AG04449 (cell line): ENCODE measurements around the gene CEP78.

Experiments
- CTCF ChIA-PET: fragments of 350-600 bp; formaldehyde crosslinking; extraction: SDS; loops from one replicate; lab custom pipeline; 2021; ENCODE audit warnings: antibody characterized with exemption; lab: Yijun Ruan, JAX
- POLR2A ChIA-PET: fragments of 400-600, 350-600 bp; formaldehyde crosslinking; extraction: SDS; loops from one replicate; lab custom pipeline; 2020; ENCODE audit warnings: antibody characterized with exemption, inconsistent platforms; lab: Yijun Ruan, JAX
- DNase-seq: peaks from one replicate; pipeline ENCODE4 v3.0.0-alpha.2; 2010; ENCODE audit warnings: low read depth, low spot score
- H3K4me3 ChIP-seq: 2 replicates; pipeline ENCODE4 v1.5.1; 2011; ENCODE audit warnings: low read depth, mild to moderate bottlenecking, control low read depth, low read length
- TF ChIP-seq, protein P1 (sequence below): IDR thresholded peaks from one replicate; pipeline ENCODE4 v1.5.1; 2011; ENCODE audit warnings: mild to moderate bottlenecking, moderate library complexity, low read length, control low read depth, inconsistent platforms; ENCODE audit not compliant: insufficient read depth; ENCODE audit errors: missing control alignments

CEP78 gene

DNA sequence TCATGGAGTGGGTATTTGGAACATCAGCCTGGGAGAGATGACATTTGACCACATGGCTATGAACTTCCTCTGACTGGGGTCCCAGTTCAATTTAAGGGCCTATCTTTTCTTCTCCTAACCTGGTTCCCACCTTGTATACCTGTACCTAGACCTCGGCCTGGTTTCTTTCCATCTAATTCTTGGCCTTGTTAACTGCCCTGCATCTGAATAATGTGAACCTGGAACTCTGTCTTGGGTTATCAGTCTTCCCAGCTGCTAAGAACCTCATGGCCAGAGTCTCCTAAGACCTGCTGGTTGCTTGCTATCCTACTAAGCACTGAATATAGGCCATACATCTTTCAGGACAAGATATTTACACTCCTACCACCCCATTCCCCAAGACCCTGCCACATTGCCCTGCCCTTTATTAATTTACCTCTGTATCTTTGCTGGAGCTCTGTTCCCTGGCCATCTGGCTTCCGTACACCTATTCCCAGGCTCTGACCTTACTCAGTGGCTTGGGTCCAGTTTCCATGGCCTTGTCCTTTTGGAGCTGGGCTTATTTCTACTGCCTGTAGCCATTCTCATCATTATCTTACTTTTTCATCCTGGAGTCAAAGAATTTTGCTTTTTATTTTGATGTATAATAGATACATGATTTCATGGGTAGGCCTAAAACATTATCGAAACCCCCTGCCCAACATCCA is 67.6 kb downstream of the CEP78 start:
- DNase-seq = no peak
- ChIA-PET CTCF (interaction anchor here (1.2 kb wide), 1 partner anchor 10 kb away, joined by 4 read pairs; no protein-coding TSS in a partner anchor), POLR2A (no interaction called here)
- TF ChIP-seq, protein P1, sequence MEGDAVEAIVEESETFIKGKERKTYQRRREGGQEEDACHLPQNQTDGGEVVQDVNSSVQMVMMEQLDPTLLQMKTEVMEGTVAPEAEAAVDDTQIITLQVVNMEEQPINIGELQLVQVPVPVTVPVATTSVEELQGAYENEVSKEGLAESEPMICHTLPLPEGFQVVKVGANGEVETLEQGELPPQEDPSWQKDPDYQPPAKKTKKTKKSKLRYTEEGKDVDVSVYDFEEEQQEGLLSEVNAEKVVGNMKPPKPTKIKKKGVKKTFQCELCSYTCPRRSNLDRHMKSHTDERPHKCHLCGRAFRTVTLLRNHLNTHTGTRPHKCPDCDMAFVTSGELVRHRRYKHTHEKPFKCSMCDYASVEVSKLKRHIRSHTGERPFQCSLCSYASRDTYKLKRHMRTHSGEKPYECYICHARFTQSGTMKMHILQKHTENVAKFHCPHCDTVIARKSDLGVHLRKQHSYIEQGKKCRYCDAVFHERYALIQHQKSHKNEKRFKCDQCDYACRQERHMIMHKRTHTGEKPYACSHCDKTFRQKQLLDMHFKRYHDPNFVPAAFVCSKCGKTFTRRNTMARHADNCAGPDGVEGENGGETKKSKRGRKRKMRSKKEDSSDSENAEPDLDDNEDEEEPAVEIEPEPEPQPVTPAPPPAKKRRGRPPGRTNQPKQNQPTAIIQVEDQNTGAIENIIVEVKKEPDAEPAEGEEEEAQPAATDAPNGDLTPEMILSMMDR = no peak
- no peak overlapping the region for H3K4me3 ChIP-seq

DNA sequence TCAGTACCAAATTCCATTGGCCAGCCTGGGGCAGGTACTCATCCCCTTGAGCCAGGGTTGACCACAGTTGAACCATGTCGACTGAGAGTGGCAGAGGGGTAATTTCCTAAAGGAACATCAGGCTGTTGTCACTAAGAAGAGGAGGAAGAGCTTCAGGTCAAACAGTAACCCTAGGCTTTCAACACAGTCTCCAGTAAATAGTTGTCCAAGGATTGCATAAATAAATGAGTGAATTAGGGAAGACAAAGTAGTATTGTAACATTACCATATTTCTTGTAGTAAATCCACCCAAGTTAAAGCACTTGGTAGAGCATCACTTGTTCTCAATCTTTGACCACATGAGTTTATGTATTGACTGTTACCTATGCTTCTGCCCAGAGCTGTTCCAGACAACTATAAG is 68.5 kb downstream of the CEP78 start:
- POLR2A ChIA-PET = interaction anchor here (1.9 kb wide), 2 partner anchors 7 to 10 kb away, joined by 7 to 9 read pairs; partner anchors contain the start of gene PSAT1
- CTCF ChIA-PET = no interaction called here
- DNase-seq = no peak
- H3K4me3 ChIP-seq = no peak overlapping the region
- TF ChIP-seq, protein P1 = no peak

DNA sequence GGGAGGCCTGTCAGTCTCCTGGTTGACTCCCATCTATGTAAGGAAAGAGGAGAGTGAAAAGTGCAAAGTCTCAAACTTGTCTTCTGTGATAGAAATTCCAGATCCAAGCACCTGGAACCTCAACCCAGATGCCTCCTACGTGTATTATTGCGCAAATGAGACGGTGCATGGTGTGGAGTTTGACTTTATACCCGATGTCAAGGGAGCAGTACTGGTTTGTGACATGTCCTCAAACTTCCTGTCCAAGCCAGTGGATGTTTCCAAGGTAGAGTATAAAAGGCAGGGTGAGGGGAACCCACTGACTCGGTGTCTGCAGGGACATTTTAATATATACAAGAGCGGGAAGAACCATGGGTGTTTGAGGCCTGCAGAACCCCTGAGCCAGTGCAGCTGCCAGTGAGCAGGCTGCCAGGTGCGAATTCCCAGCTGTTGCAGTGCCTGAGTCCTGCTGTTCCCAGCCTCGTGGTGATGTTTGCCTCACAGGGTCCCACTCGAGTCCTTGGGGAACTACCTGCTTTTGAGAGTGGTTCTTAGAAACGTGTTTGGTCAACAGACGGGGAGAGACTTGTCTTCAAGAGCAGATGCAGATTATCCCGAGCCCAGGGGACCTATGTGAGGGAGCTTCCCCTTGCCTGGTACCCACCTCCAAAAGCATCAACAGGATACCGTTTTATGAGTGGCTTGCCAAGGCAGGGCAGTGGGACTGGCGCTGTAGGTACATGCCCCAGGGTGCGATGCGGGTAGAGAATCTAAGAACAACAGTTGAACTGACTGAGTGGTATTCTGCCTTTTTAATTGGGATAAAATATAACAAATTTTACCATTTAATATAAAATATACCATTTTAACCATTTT is 70.6 kb downstream of the CEP78 start:
- POLR2A ChIA-PET = interaction anchor here (0.6 to 1.9 kb wide), 2 partner anchors 9 to 1373 kb away, joined by 3 to 9 read pairs; partner anchors contain the start of gene PSAT1
- CTCF ChIA-PET = no interaction called here
- DNase-seq = no peak
- TF ChIP-seq, protein P1 = no peak
- H3K4me3 ChIP-seq = no peak overlapping the region

DNA sequence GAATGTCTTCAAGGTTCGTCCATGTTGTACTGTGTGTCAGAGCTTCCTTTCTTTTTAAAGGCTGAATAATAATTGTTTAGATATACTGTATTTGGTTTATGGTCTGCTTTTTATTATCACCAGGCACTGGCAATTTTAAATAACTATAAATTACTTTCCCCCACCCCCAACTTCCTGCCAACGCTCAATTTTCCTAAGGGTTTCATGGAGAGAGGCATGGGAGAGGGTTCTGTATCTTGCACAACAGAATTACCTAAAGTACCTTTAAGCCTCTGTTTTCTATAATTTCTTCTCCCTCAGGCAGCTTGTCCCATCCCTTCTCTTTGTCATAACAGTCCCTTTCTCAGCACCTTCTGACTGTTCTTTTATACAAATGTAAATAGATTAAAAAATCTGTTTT is 71.5 kb downstream of the CEP78 start:
- H3K4me3 ChIP-seq = no peak overlapping the region
- POLR2A ChIA-PET = interaction anchor here (2.4 kb wide), 1 partner anchor 9 kb away, joined by 13 read pairs; the partner anchor contains the start of gene PSAT1
- TF ChIP-seq, protein P1 = no peak
- CTCF ChIA-PET = no interaction called here
- no peak for DNase-seq

DNA sequence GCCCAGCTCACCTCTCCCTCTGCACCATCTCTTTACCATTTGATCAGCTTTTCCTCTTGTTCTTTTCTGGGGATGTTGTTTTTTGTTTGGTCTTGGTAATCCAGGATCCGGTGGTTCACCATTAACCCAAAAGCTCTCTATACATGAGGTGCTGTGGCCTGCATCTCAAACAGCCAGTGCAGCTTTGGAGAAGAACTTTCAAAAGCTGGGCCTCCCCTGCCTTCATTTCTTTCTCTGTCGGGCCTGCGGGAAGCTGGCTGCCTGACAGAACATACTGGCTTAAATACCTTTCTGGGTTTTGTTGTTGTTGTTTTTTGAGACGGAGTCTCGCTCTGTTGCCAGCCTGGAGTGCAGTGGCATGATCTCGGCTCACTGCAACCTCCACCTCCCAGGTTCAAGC is 73.2 kb downstream of the CEP78 start:
- POLR2A ChIA-PET = interaction anchor here (2.4 kb wide), 1 partner anchor 11 kb away, joined by 13 read pairs; the partner anchor contains the start of gene PSAT1
- TF ChIP-seq, protein P1 = no peak
- CTCF ChIA-PET = interaction anchor here (0.9 to 1.3 kb wide), 2 partner anchors 9 to 47 kb away, joined by 3 to 4 read pairs; no protein-coding TSS in a partner anchor
- DNase-seq = no peak
- H3K4me3 ChIP-seq = no peak overlapping the region
